GM12878 (cell line): ENCODE data around the gene GLIPR1L1. TPM values are rescaled to one million over a fixed set of nuclear protein-coding genes. Genes with fewer than 3 reads are reported as not detected.

Experiments used
- ATAC-seq: fragments of 200-7000 bp; cut with Tn5 transposase; 3 replicates; pipeline ENCODE4 v1.9.1; 2020; ENCODE audit warnings: mild to moderate bottlenecking, moderate library complexity
- BruUV-seq: library from RNA; stranded (reverse); fragments of 400-500 nt; replicated peaks from 2 replicates; lab custom pipeline; 2021; lab: Mats Ljungman, UMichigan
- CTCF ChIA-PET: fragments of 300-600 bp; sonication (Branson Sonifier 250); formaldehyde crosslinking; extraction: SDS; loops from one replicate; lab custom pipeline; 2021; ENCODE audit warnings: inconsistent platforms; lab: Yijun Ruan, JAX
- POLR2A ChIA-PET: fragments of 350-600 bp; formaldehyde crosslinking; extraction: SDS; loops from one replicate; lab custom pipeline; 2021; ENCODE audit warnings: inconsistent platforms; lab: Charles Lee
- RAD21 ChIA-PET: fragments of 300-600 bp; sonication (Branson Sonifier 250); formaldehyde crosslinking; loops from one replicate; lab custom pipeline; 2023; ENCODE audit warnings: antibody characterized with exemption; ENCODE audit not compliant: unreplicated experiment; lab: Charles Lee
- SMC1A ChIA-PET: fragments of 300-600 bp; sonication (Branson Sonifier 250); formaldehyde crosslinking; loops from one replicate; lab custom pipeline; 2023; ENCODE audit not compliant: unreplicated experiment, uncharacterized antibody; lab: Charles Lee
- DNase-seq: peaks from one replicate; pipeline ENCODE4 v3.0.0-alpha.2; 2011; ENCODE audit warnings: low read depth, low spot score
- FAIRE-seq: peaks from 3 replicates; lab custom pipeline; 2011; peaks lifted over from hg19 to GRCh38; lab: Jason Lieb, UNC
- H2AFZ ChIP-seq: 2 replicates; pipeline ENCODE4 v1.6.0; 2011; ENCODE audit warnings: low read depth, low read length, control low read depth; ENCODE audit not compliant: control insufficient read depth
- H3K27ac ChIP-seq: 2 replicates; pipeline ENCODE4 v1.5.1; 2011; ENCODE audit warnings: control low read depth; ENCODE audit not compliant: control insufficient read depth, insufficient read depth
- H3K27me3 ChIP-seq, 2 experiments: replicated peaks in 1 of 2; 2 replicates each; pipeline versions ENCODE4 v1.6.0 to v1.6.1; 2011; ENCODE audit warnings: low read length in 1 of 2; ENCODE audit not compliant: control insufficient read depth in 2 of 2, insufficient read depth in 2 of 2
- H3K36me3 ChIP-seq, 2 experiments: 2 replicates each; pipeline ENCODE4 v1.5.1; 2011; ENCODE audit warnings: low read length in 1 of 2; ENCODE audit not compliant: control insufficient read depth in 2 of 2, insufficient read depth in 2 of 2
- H3K4me1 ChIP-seq: 2 replicates; pipeline ENCODE4 v1.6.1; 2011; ENCODE audit warnings: mild to moderate bottlenecking, low read length, moderate library complexity, mixed read lengths; ENCODE audit not compliant: control insufficient read depth, insufficient read depth
- H3K4me2 ChIP-seq: 2 replicates; pipeline ENCODE4 v1.6.0; 2011; ENCODE audit warnings: control low read depth; ENCODE audit not compliant: control insufficient read depth, insufficient read depth
- H3K4me3 ChIP-seq: fragments of 200-600 bp; sonication (generic); 2 replicates; pipeline ENCODE4 v1.5.1; 2016
- H3K79me2 ChIP-seq: 2 replicates; pipeline ENCODE4 v1.6.0; 2011; ENCODE audit warnings: low read length; ENCODE audit not compliant: control insufficient read depth, insufficient read depth
- H3K9ac ChIP-seq: 2 replicates; pipeline ENCODE4 v1.8.0; 2011; ENCODE audit warnings: low read length, control low read depth, mixed read lengths; ENCODE audit not compliant: control insufficient read depth, insufficient read depth
- H3K9me3 ChIP-seq: replicated peaks from 3 replicates; pipeline ENCODE4 v1.5.1; 2011; ENCODE audit warnings: mild to moderate bottlenecking, low read length; ENCODE audit not compliant: control insufficient read depth, insufficient read depth
- H4K20me1 ChIP-seq: 2 replicates; pipeline ENCODE4 v1.6.0; 2011; ENCODE audit not compliant: control insufficient read depth, insufficient read depth
- ATF7 ChIP-seq: fragments of 450-650 bp; IDR thresholded peaks from 2 replicates; pipeline ENCODE4 v1.6.1; 2016; ENCODE audit warnings: low read depth, mild to moderate bottlenecking
- BCL11A ChIP-seq: IDR thresholded peaks from 2 replicates; pipeline ENCODE4 v1.6.1; 2011; ENCODE audit warnings: low read depth, low read length
- EED ChIP-seq: sonication (generic); IDR thresholded peaks from 2 replicates; pipeline ENCODE4 v1.6.1; 2016; ENCODE audit warnings: antibody characterized with exemption, low read depth
- KAT2A ChIP-seq: conservative IDR thresholded peaks from 2 replicates; pipeline ENCODE4 v1.6.1; 2011; ENCODE audit warnings: low read depth, low read length; ENCODE audit not compliant: control insufficient read depth
- KDM1A ChIP-seq: fragments of 200-600 bp; sonication (generic); IDR thresholded peaks from 2 replicates; pipeline ENCODE4 v1.6.1; 2016; ENCODE audit warnings: borderline replicate concordance
- POU2F2 ChIP-seq: IDR thresholded peaks from 3 replicates; pipeline ENCODE4 v1.6.1; 2011; ENCODE audit warnings: low read depth, mild to moderate bottlenecking, low read length, borderline replicate concordance
- RAD51 ChIP-seq: fragments of 450-650 bp; IDR thresholded peaks from 2 replicates; pipeline ENCODE4 v1.6.1; 2016; ENCODE audit warnings: moderate library complexity, mild to moderate bottlenecking, inconsistent platforms
- RELA ChIP-seq: fragments of 450-650 bp; IDR thresholded peaks from 2 replicates; pipeline ENCODE4 v1.8.0; 2014; ENCODE audit warnings: borderline replicate concordance; ENCODE audit not compliant: partially characterized antibody
- SMAD5 ChIP-seq: IDR thresholded peaks from 2 replicates; pipeline ENCODE4 v1.6.1; 2016; ENCODE audit warnings: antibody characterized with exemption, low read depth
- SRF ChIP-seq, 2 experiments: IDR thresholded peaks; 2 replicates each; pipeline ENCODE4 v1.6.1; 2011; ENCODE audit warnings: low read depth in 2 of 2, low read length in 2 of 2, mild to moderate bottlenecking in 1 of 2, moderate library complexity in 1 of 2
- ZNF274 ChIP-seq: IDR thresholded peaks from one replicate; pipeline ENCODE4 v1.8.0; 2011; ENCODE audit not compliant: insufficient read length, insufficient read depth
- in situ Hi-C: fragments of 300-500 bp; cut with MboI; formaldehyde crosslinking; loops from 9 replicates; pipeline ENCODE4 v1.14.3; 2018; ENCODE audit warnings: mixed read lengths
- intact Hi-C: fragments of 100-400 bp; cut with micrococcal nuclease; formaldehyde crosslinking; loops from one replicate; pipeline ENCODE4 v1.14.2; 2022; ENCODE audit not compliant: unreplicated experiment
- polyA plus RNA-seq, 11 experiments: library from polyadenylated mRNA; depleted of rRNA in 4 of 11; unstranded in 6 of 11; stranded (reverse) in 5 of 11; fragments of >200 nt; fragmentation: Nextera tagmentation in 4 of 11; fragmentation: Illumina TruSeq in 1 of 11; extraction: Ambion mirVana in 4 of 11; extraction: Trizol in 1 of 11; gene quantifications; 1 replicate in 1 of 11; 2 replicates in 10 of 11; pipeline versions ENCODE4 v1.2.1 to v1.2.3, GENCODE V29; 2011 to 2016; ENCODE audit warnings: inconsistent platforms in 2 of 11, missing spikeins in 2 of 11, low read depth in 1 of 11
- total RNA-seq, 4 experiments: library from RNA; depleted of rRNA in 3 of 4; stranded (reverse); fragments of >200 nt in 3 of 4; fragmentation: Illumina TruSeq in 1 of 4; extraction: Trizol in 1 of 4; gene quantifications; 2 replicates each; pipeline versions ENCODE4 v1.2.1 to v1.2.3, GENCODE V29; 2013 to 2021
- TF ChIP-seq, protein P1 (sequence below): IDR thresholded peaks from 2 replicates; pipeline ENCODE4 v1.6.1; 2011; ENCODE audit warnings: mild to moderate bottlenecking, low read depth, low read length, moderate library complexity; ENCODE audit not compliant: insufficient replicate concordance
- TF ChIP-seq, protein P2 (sequence below): fragments of 450-650 bp; IDR thresholded peaks from 2 replicates; pipeline ENCODE4 v1.6.1; 2017; ENCODE audit warnings: low read depth, mild to moderate bottlenecking, moderate library complexity
- TF ChIP-seq, protein P3 (sequence below): IDR thresholded peaks from 2 replicates; pipeline ENCODE4 v1.6.1; 2012; ENCODE audit warnings: mild to moderate bottlenecking, low read depth, low read length
- TF ChIP-seq, protein P4 (sequence below): fragments of 450-650 bp; IDR thresholded peaks from 2 replicates; pipeline ENCODE4 v1.6.1; 2016; ENCODE audit warnings: mild to moderate bottlenecking

Gene GLIPR1L1
- total and polyA plus RNA-seq, 10 of the 15 experiments (the other 5 are each of a cell fraction or from before 2014, with no cell fraction given) = 0.10 to 0.47 (median 0.13) TPM; not detected in 7

DNA sequence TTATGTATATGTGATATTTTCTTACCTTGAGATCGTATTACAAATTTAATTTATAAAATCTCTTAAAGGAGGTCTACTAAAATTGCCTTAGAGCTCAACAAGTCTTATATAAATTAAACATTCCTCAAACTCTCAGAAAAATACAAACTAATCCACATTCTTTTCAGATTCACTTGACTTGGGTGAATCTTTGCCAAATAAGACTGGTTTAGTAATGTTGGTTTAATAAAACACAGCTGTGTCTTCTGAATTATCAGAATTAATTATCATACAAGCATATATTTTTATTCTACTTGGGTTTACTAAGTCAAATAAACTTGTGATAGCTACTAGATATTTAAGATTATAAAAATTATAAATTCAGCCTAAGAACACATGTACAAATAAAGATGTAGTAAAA, 69.8 kb downstream of the GLIPR1L1 start (continued):
- TF ChIP-seq, protein P1, sequence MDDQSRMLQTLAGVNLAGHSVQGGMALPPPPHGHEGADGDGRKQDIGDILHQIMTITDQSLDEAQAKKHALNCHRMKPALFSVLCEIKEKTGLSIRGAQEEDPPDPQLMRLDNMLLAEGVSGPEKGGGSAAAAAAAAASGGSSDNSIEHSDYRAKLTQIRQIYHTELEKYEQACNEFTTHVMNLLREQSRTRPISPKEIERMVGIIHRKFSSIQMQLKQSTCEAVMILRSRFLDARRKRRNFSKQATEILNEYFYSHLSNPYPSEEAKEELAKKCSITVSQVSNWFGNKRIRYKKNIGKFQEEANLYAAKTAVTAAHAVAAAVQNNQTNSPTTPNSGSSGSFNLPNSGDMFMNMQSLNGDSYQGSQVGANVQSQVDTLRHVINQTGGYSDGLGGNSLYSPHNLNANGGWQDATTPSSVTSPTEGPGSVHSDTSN = no peak
- TF ChIP-seq, protein P2, sequence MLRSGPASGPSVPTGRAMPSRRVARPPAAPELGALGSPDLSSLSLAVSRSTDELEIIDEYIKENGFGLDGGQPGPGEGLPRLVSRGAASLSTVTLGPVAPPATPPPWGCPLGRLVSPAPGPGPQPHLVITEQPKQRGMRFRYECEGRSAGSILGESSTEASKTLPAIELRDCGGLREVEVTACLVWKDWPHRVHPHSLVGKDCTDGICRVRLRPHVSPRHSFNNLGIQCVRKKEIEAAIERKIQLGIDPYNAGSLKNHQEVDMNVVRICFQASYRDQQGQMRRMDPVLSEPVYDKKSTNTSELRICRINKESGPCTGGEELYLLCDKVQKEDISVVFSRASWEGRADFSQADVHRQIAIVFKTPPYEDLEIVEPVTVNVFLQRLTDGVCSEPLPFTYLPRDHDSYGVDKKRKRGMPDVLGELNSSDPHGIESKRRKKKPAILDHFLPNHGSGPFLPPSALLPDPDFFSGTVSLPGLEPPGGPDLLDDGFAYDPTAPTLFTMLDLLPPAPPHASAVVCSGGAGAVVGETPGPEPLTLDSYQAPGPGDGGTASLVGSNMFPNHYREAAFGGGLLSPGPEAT = no peak
- TF ChIP-seq RELA (no peak), KAT2A (no peak)

DNA sequence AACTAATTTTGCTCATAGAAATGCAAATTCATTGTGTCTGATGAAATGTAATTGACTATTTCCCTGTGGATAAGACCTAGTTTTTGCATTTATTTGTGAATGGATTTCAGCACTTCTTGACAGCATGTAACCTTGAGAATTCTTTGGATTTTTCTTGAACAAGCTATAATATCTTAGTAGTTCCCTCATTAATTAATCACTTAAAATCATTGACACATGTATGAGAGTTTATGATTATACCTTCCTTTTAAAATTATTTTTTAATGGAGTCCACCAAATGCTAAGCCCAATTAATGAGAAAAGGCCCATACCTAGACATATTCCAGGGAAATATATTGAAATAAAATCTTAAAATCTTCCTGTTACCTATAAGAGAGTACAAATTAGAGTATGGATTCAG, 73.2 kb downstream of the GLIPR1L1 start:
- Histone ChIP-seq H4K20me1 (no peaks in the 10 kb centered on the region), H3K9ac (no peak overlapping the region), H3K9me3 (no peaks in the 10 kb centered on the region), H3K79me2 (no peaks in the 10 kb centered on the region), H3K27ac (no peak overlapping the region), H3K4me1 (no peaks in the 10 kb centered on the region), H3K4me2 (no peak overlapping the region), H3K4me3 (no peak overlapping the region), H2AFZ (no peak overlapping the region), H3K27me3 (no peaks in the 10 kb centered on the region), H3K36me3 (no peaks in the 10 kb centered on the region)
- ChIA-PET RAD21 (no interaction called here), CTCF (interaction anchor here (1.4 to 1.7 kb wide), 2 partner anchors 17 to 78 kb away, joined by 4 to 5 read pairs; partner anchors contain the start of gene GLIPR1L2), SMC1A (interaction anchor here (0.6 to 1.3 kb wide), 3 partner anchors 8 to 628 kb away, joined by 3 to 6 read pairs (median 3); no protein-coding TSS in a partner anchor), POLR2A (no interaction called here)
- in situ Hi-C loops (no loop called here), intact Hi-C loops (no loop called here)
- ATAC-seq (no peak), DNase-seq (no peak), FAIRE-seq (no peak)
- BruUV-seq = no TSS peak
- TF ChIP-seq KAT2A (no peak), EED (no peak), RAD51 (no peak), POU2F2 (no peak), ATF7 (no peak), SMAD5 (no peak), KDM1A (no peak), BCL11A (no peak), ZNF274 (no peak), SRF (IDR thresholded peaks at IDR 0.05; ENCODE audit: low read depth in 2 of 2, low read length in 2 of 2) (no peak)
- TF ChIP-seq, protein P3, sequence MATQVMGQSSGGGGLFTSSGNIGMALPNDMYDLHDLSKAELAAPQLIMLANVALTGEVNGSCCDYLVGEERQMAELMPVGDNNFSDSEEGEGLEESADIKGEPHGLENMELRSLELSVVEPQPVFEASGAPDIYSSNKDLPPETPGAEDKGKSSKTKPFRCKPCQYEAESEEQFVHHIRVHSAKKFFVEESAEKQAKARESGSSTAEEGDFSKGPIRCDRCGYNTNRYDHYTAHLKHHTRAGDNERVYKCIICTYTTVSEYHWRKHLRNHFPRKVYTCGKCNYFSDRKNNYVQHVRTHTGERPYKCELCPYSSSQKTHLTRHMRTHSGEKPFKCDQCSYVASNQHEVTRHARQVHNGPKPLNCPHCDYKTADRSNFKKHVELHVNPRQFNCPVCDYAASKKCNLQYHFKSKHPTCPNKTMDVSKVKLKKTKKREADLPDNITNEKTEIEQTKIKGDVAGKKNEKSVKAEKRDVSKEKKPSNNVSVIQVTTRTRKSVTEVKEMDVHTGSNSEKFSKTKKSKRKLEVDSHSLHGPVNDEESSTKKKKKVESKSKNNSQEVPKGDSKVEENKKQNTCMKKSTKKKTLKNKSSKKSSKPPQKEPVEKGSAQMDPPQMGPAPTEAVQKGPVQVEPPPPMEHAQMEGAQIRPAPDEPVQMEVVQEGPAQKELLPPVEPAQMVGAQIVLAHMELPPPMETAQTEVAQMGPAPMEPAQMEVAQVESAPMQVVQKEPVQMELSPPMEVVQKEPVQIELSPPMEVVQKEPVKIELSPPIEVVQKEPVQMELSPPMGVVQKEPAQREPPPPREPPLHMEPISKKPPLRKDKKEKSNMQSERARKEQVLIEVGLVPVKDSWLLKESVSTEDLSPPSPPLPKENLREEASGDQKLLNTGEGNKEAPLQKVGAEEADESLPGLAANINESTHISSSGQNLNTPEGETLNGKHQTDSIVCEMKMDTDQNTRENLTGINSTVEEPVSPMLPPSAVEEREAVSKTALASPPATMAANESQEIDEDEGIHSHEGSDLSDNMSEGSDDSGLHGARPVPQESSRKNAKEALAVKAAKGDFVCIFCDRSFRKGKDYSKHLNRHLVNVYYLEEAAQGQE = no peak
- TF ChIP-seq, protein P4, sequence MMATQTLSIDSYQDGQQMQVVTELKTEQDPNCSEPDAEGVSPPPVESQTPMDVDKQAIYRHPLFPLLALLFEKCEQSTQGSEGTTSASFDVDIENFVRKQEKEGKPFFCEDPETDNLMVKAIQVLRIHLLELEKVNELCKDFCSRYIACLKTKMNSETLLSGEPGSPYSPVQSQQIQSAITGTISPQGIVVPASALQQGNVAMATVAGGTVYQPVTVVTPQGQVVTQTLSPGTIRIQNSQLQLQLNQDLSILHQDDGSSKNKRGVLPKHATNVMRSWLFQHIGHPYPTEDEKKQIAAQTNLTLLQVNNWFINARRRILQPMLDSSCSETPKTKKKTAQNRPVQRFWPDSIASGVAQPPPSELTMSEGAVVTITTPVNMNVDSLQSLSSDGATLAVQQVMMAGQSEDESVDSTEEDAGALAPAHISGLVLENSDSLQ = no peak
